ENCODE results near the gene ACTR10. TPM values are rescaled to one million over a fixed set of nuclear protein-coding genes. Genes with fewer than 3 reads are reported as not detected.

ACTR10 gene
- total and polyA plus RNA-seq, 8 donors = 68.3 to 109 (median 100.0) TPM

Other genes with a start within 250 kb of the ACTR10 start
- 1 to 10 TPM; 2.0 to 9.7 TPM for gene ARMH4, start 47.9 kb upstream of the ACTR10 start, total RNA-seq
- 10 to 100 TPM; 14.4 to 19.4 (median 16.7) TPM for gene ARMH4, start 47.9 kb upstream of the ACTR10 start, polyA plus RNA-seq (ENCODE audit: insufficient read length in 6 of 6)
- 100 to 1,000 TPM; 152 to 238 TPM for gene PSMA3, start 44.7 kb downstream of the ACTR10 start, total RNA-seq
- 100 to 1,000 TPM; 140 to 167 (median 158) TPM for gene PSMA3, start 44.7 kb downstream of the ACTR10 start, polyA plus RNA-seq (ENCODE audit: insufficient read length in 6 of 6)
- gene ARID4A, start 98.4 kb downstream of the ACTR10 start, total RNA-seq = 10 to 100 TPM; 27.6 to 27.7 TPM
- 10 to 100 TPM; 30.0 to 48.6 (median 39.1) TPM for gene ARID4A, start 98.4 kb downstream of the ACTR10 start, polyA plus RNA-seq (ENCODE audit: insufficient read length in 6 of 6)
- gene TOMM20L, start 195.8 kb downstream of the ACTR10 start, total RNA-seq = not detected
- gene TOMM20L, start 195.8 kb downstream of the ACTR10 start, polyA plus RNA-seq (ENCODE audit: insufficient read length in 6 of 6) = 1 to 10 TPM in 5 of 6 donors, under 1 TPM in 1; 0.95 to 2.2 (median 1.6) TPM
- 10 to 100 TPM; 22.5 to 29.8 TPM for gene TIMM9, start 227.4 kb downstream of the ACTR10 start, total RNA-seq
- gene TIMM9, start 227.4 kb downstream of the ACTR10 start, polyA plus RNA-seq (ENCODE audit: insufficient read length in 6 of 6) = 10 to 100 TPM; 66.5 to 74.0 (median 69.7) TPM
- gene KIAA0586, start 227.6 kb downstream of the ACTR10 start, total RNA-seq = 10 to 100 TPM; 14.2 to 19.4 TPM
- 10 to 100 TPM; 20.2 to 28.7 (median 25.9) TPM for gene KIAA0586, start 227.6 kb downstream of the ACTR10 start, polyA plus RNA-seq (ENCODE audit: insufficient read length in 6 of 6)